Stimulated activated naive CD8-positive, alpha-beta T cell treated with anti-CD3 and anti-CD28 coated beads, Interleukin-15, Interleukin-2, amounts not matched to agents 100 ng/mL and 50 ng/mL, for 24 hours (primary cell): Measurements from ENCODE around the gene TBCCD1.

ENCODE experiments used
- H3K27ac Mint-ChIP-seq: one replicate; pipeline ENCODE4 v1.8.0; 2021; ENCODE audit warnings: mild to moderate bottlenecking, mixed read lengths
- H3K27me3 Mint-ChIP-seq: one replicate; pipeline ENCODE4 v1.8.0; 2021; ENCODE audit warnings: mixed read lengths
- H3K36me3 Mint-ChIP-seq: one replicate; pipeline ENCODE4 v1.8.0; 2021; ENCODE audit warnings: low read depth, mixed read lengths
- H3K4me1 Mint-ChIP-seq: one replicate; pipeline ENCODE4 v1.8.0; 2021; ENCODE audit warnings: low read depth, mixed read lengths
- H3K4me3 Mint-ChIP-seq: one replicate; pipeline ENCODE4 v1.8.0; 2021; ENCODE audit warnings: mild to moderate bottlenecking, mixed read lengths
- H3K9me3 Mint-ChIP-seq: one replicate; pipeline ENCODE4 v1.8.0; 2021; ENCODE audit warnings: mixed read lengths

TBCCD1 gene

DNA sequence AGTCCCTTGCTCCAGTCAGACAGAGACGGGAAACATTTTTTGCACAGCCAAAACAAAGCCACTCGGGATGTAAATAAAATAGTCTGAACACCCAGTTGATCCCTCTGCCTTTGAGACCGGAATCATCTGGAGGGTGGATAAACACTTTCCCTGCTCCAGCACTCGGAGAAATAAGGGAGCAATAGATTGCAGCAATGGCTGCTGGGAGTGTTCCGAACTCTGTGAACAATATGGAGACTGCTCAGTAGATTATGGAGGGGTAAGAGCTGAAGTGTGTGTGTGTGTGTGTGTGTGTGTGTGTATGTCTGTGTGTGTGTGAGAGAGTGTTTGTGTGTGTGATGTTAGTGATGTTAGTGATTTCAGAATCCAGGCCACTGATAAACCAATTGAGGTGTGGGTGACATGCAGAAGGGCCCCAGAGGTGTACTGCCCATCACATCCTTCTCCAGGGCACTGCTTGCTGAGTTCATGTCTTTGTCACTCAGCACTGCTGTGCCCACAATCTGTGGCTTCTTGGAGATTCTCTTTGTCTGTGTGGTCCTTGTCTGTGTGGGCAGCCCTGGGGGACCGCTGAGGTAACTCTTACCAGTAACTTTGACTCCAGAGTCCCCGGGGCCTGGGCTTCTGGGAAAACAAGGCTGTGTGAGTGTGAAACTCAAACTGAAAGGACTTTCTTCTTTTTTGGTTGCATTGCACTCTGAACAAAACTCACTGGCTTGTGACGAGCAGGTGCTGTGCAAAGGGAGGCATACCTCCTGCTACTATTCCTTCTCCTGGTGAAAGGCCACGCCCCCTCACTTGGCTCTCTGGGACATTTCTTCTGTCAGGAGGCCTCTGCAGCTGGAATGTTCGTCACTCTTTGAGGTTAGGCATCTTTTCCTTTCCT lies 45.9 kb downstream of the TBCCD1 start:
- no peak overlapping the region for H3K4me3 Mint-ChIP-seq
- H3K27ac Mint-ChIP-seq: no peak overlapping the region
- peaks cover 74% of the 10 kb centered on the region for H3K4me1 Mint-ChIP-seq
- peaks cover 4% of the 10 kb centered on the region for H3K9me3 Mint-ChIP-seq
- H3K27me3 Mint-ChIP-seq: no peaks in the 10 kb centered on the region
- H3K36me3 Mint-ChIP-seq: no peaks in the 10 kb centered on the region

DNA sequence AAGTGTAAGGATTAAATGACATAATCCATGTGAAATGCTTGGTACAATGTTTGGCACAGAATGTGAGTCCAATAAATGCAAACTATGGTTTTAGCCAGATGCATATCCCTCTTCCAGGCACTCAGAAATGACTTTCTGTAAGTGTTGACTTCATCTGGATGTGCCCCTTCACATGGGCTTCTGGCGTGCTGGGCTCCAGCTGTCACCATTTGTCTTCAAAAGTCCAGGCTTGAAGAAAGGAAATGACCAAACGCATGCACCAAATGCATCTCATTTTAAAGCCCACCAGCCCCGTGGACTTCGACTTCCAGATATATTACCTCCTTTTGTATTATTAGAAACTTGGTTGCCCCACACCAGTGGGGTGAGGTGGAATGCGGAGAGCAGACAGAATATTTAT lies 46.7 kb downstream of the TBCCD1 start:
- Mint-ChIP-seq H3K36me3 (no peaks in the 10 kb centered on the region), H3K9me3 (peaks cover 4% of the 10 kb centered on the region), H3K4me3 (no peak overlapping the region), H3K27me3 (no peaks in the 10 kb centered on the region), H3K4me1 (peaks cover 75% of the 10 kb centered on the region), H3K27ac (no peak overlapping the region)

DNA sequence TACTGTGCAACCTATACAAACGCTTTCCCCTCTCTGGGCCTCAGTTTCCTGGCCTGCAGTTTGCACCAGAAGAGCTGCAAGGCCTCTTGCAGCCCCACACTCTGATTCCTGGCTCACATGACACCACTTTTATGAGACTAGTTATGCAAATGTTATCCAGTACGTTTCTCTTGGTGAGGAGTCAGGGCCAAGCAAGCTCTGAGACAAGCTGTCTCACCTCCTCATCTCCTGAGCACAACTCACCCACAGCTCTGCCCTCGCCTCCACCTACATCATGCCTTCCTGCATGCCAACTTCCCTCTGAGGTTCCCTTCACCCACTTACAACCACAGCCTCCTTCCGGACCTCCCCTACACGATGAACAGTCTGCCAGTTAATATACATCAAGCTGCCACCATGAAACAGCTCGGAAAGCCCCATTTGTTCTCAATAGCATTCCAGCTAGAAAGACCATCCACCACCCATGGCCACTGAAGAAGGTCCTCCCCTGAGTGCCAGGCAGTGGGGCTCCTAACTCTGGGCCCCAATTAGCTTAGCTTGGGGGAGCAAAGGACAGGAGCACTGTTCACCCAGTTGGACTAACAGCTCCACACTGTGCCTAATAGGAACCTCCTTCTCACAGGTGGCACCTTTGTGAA lies 48.0 kb downstream of the TBCCD1 start:
- Mint-ChIP-seq H3K9me3 (peaks cover 4% of the 10 kb centered on the region), H3K27me3 (no peaks in the 10 kb centered on the region), H3K4me1 (peaks cover 87% of the 10 kb centered on the region), H3K4me3 (peak overlapping the region; percentile 33), H3K27ac (peak overlapping the region; percentile 78), H3K36me3 (no peaks in the 10 kb centered on the region)

DNA sequence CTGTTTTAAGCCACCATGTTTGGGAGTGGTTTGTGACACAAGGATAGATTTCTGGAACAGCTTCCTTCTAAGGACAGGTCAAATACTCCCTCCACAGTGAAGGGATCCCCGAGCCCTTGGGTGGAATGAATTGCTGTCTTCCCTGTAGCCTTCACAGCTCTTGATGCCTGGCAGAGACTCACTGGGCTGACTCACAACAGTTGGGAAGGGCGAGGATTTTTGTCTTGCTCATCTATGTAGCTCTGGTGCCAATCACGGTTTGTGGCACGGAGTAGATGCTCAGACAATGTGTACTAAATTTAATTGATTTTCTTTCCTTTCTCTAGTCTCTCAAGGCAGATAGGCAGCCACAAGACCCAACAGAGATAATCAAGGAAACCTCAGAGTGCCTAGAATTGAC lies 49.9 kb downstream of the TBCCD1 start:
- Mint-ChIP-seq H3K27me3 (no peaks in the 10 kb centered on the region), H3K4me3 (no peak overlapping the region), H3K4me1 (peaks cover 94% of the 10 kb centered on the region), H3K27ac (no peak overlapping the region), H3K9me3 (peaks cover 4% of the 10 kb centered on the region), H3K36me3 (no peaks in the 10 kb centered on the region)

DNA sequence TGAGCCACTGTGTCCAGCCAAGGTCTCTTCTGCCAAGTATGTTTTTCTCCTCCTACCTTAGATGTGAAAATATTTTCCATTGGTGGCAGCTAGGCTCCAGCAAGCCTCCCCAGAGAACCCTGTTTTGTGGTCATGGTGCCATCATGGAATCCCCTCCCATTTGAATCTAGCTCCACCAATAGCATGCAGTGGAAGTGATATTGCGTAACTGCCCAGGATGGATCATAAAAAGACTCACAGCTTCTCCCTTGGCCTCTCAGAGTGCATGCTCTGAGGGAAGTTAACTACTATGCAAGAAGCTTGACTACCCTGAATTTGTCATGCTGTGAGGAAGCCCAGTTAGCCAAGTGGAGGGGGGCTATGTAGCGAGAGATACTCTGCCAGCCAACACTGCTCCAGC lies 50.5 kb downstream of the TBCCD1 start:
- peaks cover 4% of the 10 kb centered on the region for H3K9me3 Mint-ChIP-seq
- H3K36me3 Mint-ChIP-seq: no peaks in the 10 kb centered on the region
- no peak overlapping the region for H3K4me3 Mint-ChIP-seq
- peak overlapping the region; percentile 43 for H3K27ac Mint-ChIP-seq
- peaks cover 94% of the 10 kb centered on the region for H3K4me1 Mint-ChIP-seq
- H3K27me3 Mint-ChIP-seq: no peaks in the 10 kb centered on the region

DNA sequence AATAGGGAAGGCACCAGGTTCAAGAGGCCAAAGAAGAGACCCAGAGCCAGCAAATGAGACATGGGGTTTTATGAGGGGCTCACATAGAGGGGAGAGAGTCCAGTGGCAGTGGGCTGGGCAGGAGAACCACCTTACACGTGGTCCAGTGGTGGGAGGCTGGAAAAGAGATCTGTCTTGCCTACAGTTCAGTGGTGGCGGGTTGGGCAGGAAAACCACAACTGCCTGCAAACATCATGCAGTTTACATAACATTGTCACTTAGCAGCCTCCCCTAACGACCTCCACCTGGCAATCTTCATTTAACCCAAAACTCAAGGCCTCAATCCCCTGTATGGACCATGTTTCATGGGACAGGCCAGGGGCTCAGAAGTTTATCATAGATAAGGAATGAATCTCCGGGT lies 52.0 kb downstream of the TBCCD1 start:
- no peaks in the 10 kb centered on the region for H3K36me3 Mint-ChIP-seq
- peaks cover 94% of the 10 kb centered on the region for H3K4me1 Mint-ChIP-seq
- no peak overlapping the region for H3K4me3 Mint-ChIP-seq
- peaks cover 4% of the 10 kb centered on the region for H3K9me3 Mint-ChIP-seq
- no peaks in the 10 kb centered on the region for H3K27me3 Mint-ChIP-seq
- peak overlapping the region; percentile 28 for H3K27ac Mint-ChIP-seq

DNA sequence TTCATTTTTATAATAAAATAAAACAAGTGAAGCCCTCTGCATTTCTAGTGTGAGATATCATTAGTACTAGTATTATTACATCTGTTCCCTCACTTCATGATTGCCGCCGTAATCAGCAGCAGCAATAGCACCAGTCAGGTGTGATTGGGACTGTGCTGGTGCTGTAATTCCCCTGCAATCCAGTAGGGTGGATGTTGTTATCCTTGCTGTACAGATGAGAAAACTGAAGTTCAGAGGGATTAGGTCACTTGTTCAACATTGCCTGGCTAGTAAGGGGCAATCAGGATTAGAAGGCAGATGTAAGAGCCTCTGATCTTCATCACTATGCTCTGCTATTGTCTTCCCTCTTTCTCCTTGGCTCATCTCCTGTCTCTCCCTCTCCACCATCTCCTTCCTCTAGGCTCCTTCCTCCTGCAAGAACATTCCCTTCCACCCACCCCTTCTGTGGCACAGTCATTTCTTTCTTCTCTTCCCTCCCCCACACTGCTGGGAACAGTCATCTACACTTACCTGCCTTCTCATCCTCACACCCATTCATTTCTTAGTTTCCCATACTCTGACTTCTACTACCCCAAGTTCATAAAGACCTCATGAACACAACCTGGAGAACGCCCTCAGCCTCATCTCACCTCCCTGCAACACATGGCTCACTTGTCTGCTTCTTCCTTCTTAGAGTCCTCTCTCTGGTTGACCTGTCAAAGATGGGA lies 52.7 kb downstream of the TBCCD1 start:
- peak overlapping the region; percentile 28 for H3K27ac Mint-ChIP-seq
- no peaks in the 10 kb centered on the region for H3K27me3 Mint-ChIP-seq
- H3K36me3 Mint-ChIP-seq: no peaks in the 10 kb centered on the region
- H3K9me3 Mint-ChIP-seq: peaks cover 4% of the 10 kb centered on the region
- peaks cover 94% of the 10 kb centered on the region for H3K4me1 Mint-ChIP-seq
- no peak overlapping the region for H3K4me3 Mint-ChIP-seq

DNA sequence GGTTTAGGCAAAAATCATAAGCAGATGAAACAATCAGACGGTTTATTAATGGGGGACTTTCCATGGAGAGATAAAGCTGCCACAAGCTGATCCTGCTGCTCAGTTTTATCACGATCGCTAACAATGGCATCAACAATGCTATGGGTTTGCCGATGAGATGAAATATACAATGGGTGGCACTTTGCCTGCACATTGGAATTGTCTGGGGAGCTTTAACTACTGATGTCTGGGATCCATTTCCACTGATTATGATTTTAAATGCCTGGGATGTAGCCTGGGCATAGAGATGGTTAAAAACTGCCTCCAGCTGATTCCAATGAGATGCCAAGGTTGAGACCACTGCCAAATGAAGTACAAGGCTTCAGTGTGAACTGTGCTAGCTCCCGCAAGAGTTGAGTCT lies 53.8 kb downstream of the TBCCD1 start:
- no peak overlapping the region for H3K27ac Mint-ChIP-seq
- H3K9me3 Mint-ChIP-seq: peaks cover 4% of the 10 kb centered on the region

DNA sequence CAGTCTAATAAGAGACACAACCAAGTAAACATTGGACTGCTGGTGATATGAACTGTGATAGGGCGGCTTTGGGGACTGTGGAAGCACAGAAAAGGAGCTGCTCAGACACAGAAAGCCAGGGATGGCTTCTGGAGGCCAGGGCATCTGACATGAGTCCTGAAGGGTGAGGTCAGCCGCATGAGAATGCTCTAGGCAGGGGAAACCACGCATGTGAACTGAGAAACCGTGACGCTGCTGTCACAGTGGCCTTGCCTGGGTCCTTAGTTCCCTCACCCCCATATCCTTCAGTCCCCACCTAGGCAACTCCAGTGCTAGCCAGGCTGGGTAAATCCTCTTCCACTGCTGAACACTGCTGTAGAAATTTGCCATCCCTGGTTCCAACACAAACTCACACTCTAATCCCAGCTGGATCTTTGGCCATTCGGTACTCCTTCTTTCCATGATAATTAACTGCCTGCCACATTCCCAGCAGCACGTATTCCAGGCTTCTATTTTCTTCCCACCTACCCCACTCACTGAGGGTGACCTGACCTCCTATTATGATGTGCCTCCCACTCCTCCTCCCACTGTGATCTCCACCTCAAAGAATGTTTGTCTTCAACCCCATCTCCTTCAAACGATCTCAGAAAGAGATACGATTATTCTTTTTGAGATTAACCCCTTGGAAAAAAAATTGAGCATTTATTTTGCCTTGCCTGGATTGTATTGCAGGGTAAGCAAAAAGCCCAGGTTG lies 54.4 kb downstream of the TBCCD1 start:
- Mint-ChIP-seq H3K27ac (no peak overlapping the region), H3K36me3 (no peaks in the 10 kb centered on the region), H3K9me3 (peaks cover 4% of the 10 kb centered on the region), H3K4me3 (no peak overlapping the region), H3K4me1 (peaks cover 81% of the 10 kb centered on the region), H3K27me3 (no peaks in the 10 kb centered on the region)

More for the DNA sequence above, 53.8 kb downstream of the TBCCD1 start:
- H3K4me3 Mint-ChIP-seq: no peak overlapping the region
- no peaks in the 10 kb centered on the region for H3K36me3 Mint-ChIP-seq
- no peaks in the 10 kb centered on the region for H3K27me3 Mint-ChIP-seq
- H3K4me1 Mint-ChIP-seq: peaks cover 85% of the 10 kb centered on the region

DNA sequence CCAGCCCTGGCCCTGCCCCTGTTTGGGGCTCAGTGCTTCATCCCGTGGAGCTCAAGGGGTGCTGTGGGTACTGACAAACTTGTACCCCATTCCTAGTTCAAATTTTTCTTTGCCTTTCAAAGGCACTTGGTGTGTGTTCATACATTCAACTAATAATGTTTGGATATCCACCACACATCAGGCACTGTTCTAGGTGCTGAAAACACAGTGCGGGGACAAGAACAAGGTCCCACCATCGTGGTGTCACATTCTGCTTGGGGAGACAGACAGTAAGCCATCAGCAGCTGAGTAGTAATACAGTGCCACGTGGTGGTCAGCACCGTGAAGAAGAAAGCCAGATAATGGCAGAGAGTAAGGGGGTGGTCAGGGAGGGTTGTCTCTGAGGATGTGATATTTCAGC lies 55.4 kb downstream of the TBCCD1 start:
- peak overlapping the region; percentile 50 for H3K27ac Mint-ChIP-seq
- no peak overlapping the region for H3K4me3 Mint-ChIP-seq
- H3K4me1 Mint-ChIP-seq: peaks cover 81% of the 10 kb centered on the region

DNA sequence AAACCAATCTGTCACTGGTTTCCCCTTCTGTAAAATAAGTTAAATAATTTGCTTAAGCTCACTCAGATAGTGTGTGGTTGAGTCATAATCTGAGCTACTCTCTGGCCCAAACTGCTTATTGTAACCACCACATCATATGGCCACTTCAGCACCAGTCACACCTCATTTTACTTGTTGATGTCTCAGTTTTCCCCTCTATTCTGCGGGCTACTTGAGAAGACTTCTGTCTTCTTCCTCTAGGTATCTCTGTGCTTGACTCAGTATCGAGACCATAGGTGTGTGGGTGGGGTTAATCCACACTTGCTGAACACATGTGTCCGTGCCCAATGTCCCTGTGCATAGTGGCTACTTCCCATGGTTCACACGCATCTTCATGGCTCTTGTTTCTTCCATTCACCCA lies 55.9 kb downstream of the TBCCD1 start:
- H3K9me3 Mint-ChIP-seq: no peaks in the 10 kb centered on the region
- H3K27ac Mint-ChIP-seq: peak overlapping the region; percentile 87
- no peaks in the 10 kb centered on the region for H3K27me3 Mint-ChIP-seq
- H3K4me3 Mint-ChIP-seq: peak overlapping the region; percentile 28
- no peaks in the 10 kb centered on the region for H3K36me3 Mint-ChIP-seq
- H3K4me1 Mint-ChIP-seq: peaks cover 81% of the 10 kb centered on the region

More for the DNA sequence above, 55.4 kb downstream of the TBCCD1 start:
- no peaks in the 10 kb centered on the region for H3K36me3 Mint-ChIP-seq
- H3K27me3 Mint-ChIP-seq: no peaks in the 10 kb centered on the region
- peaks cover 2% of the 10 kb centered on the region for H3K9me3 Mint-ChIP-seq

DNA sequence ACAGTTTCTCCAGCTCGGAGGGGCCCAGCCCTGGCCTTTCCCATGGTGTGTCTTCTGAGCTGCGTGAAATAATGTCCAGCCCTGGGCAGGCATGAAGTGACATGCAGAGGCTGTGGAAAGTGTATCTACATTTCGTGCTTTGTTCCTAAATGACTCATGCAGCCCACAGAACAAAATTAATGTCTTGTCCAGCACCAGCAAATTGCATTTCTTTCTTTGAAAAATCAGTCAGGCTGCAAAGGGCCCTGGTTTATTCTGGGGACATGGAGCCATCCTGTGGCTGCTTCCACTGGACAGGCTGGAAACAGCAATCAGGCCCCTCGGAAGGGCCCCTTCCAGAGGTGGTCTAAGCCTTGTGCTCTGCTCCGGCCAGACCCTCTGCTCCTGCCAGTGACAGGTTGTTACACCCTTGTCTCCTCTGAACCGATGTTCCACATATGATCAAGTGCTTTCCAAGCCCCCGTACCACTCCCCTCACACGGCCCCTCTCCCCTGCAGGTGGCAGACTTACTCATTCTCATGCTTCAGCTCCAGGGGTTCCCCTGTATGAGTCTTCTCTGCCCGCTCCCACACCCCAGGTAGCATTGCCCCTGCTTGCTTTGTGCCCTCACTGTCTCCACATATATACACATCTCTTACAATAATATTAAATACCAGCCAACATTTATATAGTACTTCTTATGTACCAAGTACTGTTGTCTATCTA lies 56.6 kb downstream of the TBCCD1 start:
- Mint-ChIP-seq H3K4me1 (peaks cover 76% of the 10 kb centered on the region), H3K36me3 (no peaks in the 10 kb centered on the region), H3K4me3 (peak overlapping the region; percentile 28), H3K27ac (peak overlapping the region; percentile 87), H3K9me3 (no peaks in the 10 kb centered on the region), H3K27me3 (no peaks in the 10 kb centered on the region)

DNA sequence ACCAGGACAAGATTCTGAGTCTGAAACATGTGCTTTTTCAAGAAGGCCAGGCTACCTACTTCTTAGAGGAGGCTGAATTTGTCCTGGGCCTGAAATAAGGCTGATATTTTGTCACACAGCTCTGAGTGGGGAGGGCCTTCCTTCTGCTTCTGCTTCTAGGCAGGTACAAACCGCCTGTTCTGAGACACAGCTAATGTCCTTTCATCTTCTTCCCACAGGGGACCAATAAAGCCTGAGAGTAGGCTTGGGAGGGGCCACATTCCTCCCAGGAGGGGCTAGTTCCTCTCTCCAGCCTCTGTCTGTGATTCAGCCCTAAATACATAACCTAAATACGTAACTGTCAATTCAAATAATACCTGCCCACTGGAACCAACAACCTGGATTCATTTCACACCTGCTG lies 57.7 kb downstream of the TBCCD1 start:
- peak overlapping the region; percentile 57 for H3K27ac Mint-ChIP-seq
- no peaks in the 10 kb centered on the region for H3K27me3 Mint-ChIP-seq
- no peak overlapping the region for H3K4me3 Mint-ChIP-seq
- no peaks in the 10 kb centered on the region for H3K36me3 Mint-ChIP-seq
- H3K4me1 Mint-ChIP-seq: peaks cover 65% of the 10 kb centered on the region
- no peaks in the 10 kb centered on the region for H3K9me3 Mint-ChIP-seq

DNA sequence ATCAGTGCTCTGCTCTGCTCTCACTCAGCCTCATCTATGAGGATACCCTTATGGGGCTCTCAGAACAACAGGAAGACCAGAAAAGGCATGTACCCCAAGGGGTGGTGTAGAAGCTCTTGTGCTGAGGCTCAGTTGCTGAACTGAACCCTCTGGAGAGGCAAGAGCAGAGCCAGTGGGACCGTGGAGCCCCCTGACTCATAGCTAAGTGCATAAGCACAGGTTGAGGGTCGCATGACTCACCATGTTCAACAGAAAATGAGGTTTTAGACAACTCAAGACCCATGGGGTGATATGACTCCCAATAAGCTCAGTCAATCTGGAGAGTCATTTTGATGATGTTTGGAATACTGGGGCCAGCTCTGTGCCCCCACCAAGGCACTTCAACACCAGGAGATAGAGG lies 60.3 kb downstream of the TBCCD1 start:
- Mint-ChIP-seq H3K27ac (peak overlapping the region; percentile 73), H3K36me3 (no peaks in the 10 kb centered on the region), H3K4me1 (peaks cover 53% of the 10 kb centered on the region), H3K4me3 (no peak overlapping the region), H3K9me3 (no peaks in the 10 kb centered on the region), H3K27me3 (no peaks in the 10 kb centered on the region)
